ENCODE results near the gene POLR3B.

Gene POLR3B

GRCh38 chr12:106412563-106412962 lies 55.0 kb downstream of the POLR3B start:
- intact Hi-C loops (cut with micrococcal nuclease) = no loop called here
- Mint-ChIP-seq H3K36me3 (ENCODE audit: low read depth) (peaks cover 68% of the 10 kb centered on the region), H3K27me3 (no peaks in the 10 kb centered on the region), H3K4me3 (no peak overlapping the region), H3K4me1 (ENCODE audit: low read depth) (no peaks in the 10 kb centered on the region), H3K27ac (no peak overlapping the region), H3K9me3 (no peaks in the 10 kb centered on the region)

DNA sequence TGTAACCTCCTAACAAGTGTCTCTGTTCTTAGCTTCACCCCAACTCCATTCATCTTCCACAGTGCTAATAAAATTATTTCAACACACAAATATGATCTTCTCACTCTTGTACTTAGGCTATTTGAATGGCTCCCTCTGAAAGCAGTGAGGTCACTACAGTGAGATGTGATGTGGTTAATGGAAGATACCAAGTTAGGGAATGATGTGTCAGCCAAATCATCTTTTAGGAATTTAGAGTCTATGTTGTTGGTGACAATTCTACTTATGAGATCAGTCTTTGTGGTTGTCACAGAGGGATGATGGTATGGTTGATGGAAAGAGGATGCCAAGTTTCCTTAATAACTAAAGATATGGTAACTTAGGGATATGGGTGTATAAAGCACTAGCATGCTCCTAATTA lies 57.6 kb downstream of the POLR3B start:
- H3K27ac Mint-ChIP-seq = no peak overlapping the region

GRCh38 chr12:106416273-106416672 lies 58.7 kb downstream of the POLR3B start:
- Mint-ChIP-seq H3K4me3 (no peak overlapping the region), H3K4me1 (ENCODE audit: low read depth) (no peaks in the 10 kb centered on the region), H3K27me3 (no peaks in the 10 kb centered on the region), H3K9me3 (no peaks in the 10 kb centered on the region), H3K36me3 (ENCODE audit: low read depth) (peaks cover 69% of the 10 kb centered on the region), H3K27ac (no peak overlapping the region)
- intact Hi-C loops (cut with micrococcal nuclease) = no loop called here

More for the DNA sequence above, 57.6 kb downstream of the POLR3B start:
- H3K4me3 Mint-ChIP-seq = no peak overlapping the region
- H3K4me1 Mint-ChIP-seq (ENCODE audit: low read depth) = no peaks in the 10 kb centered on the region
- H3K9me3 Mint-ChIP-seq = no peaks in the 10 kb centered on the region
- H3K36me3 Mint-ChIP-seq (ENCODE audit: low read depth) = peaks cover 76% of the 10 kb centered on the region
- intact Hi-C loops (cut with micrococcal nuclease) = no loop called here
- no peaks in the 10 kb centered on the region for H3K27me3 Mint-ChIP-seq

GRCh38 chr12:106417926-106418910 lies 60.7 kb downstream of the POLR3B start:
- Mint-ChIP-seq H3K4me1 (ENCODE audit: low read depth) (no peaks in the 10 kb centered on the region), H3K36me3 (ENCODE audit: low read depth) (peaks cover 66% of the 10 kb centered on the region), H3K27ac (no peak overlapping the region), H3K27me3 (no peaks in the 10 kb centered on the region), H3K4me3 (no peak overlapping the region), H3K9me3 (no peaks in the 10 kb centered on the region)
- intact Hi-C loops (cut with micrococcal nuclease) = no loop called here

DNA sequence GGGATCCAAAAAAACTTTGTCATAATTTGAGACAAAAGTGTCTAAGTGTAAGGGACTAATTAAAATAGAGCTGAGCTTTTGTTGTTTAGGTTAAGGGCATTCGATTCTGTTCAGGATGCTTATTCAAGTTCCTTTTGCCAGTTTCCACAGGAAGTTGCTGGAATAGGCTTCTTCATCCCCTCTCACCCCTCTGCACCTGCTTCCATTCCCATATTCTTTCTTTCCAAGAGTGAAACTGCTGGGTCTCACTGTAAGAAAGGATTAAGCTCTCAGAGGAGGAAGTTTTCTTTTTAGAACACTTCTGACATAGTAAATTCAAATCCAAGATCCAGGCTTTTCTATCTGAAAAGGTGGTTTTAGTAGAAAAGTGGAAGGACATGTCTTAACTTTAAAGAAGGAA lies 61.4 kb downstream of the POLR3B start:
- H3K27ac Mint-ChIP-seq = no peak overlapping the region
- no peak overlapping the region for H3K4me3 Mint-ChIP-seq
- no peaks in the 10 kb centered on the region for H3K9me3 Mint-ChIP-seq
- no peaks in the 10 kb centered on the region for H3K4me1 Mint-ChIP-seq (ENCODE audit: low read depth)
- H3K27me3 Mint-ChIP-seq = no peaks in the 10 kb centered on the region
- H3K36me3 Mint-ChIP-seq (ENCODE audit: low read depth) = peaks cover 59% of the 10 kb centered on the region
- intact Hi-C loops (cut with micrococcal nuclease) = no loop called here

DNA sequence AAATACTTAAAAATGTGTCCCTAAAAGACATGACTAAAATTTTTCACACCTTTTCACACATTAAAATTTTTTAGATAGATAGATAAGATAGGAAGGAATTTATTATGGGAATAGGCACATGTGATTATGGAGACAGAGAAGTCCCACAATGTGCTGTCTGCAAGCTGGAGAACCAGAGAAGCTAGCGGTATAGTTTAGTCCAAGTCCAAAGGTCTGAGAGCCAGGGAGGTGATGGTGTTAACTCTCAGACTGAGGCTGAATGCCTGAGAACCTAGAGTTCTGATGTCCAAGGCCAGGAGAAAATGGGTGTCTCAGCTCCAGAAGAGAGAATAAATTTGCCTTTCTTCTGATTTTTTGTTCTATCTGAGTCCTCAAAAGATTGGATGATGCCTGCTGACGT lies 65.7 kb downstream of the POLR3B start:
- Mint-ChIP-seq H3K27me3 (no peaks in the 10 kb centered on the region), H3K4me3 (no peak overlapping the region), H3K4me1 (ENCODE audit: low read depth) (no peaks in the 10 kb centered on the region), H3K27ac (no peak overlapping the region), H3K36me3 (ENCODE audit: low read depth) (peaks cover 28% of the 10 kb centered on the region), H3K9me3 (no peaks in the 10 kb centered on the region)
- intact Hi-C loops (cut with micrococcal nuclease) = no loop called here

DNA sequence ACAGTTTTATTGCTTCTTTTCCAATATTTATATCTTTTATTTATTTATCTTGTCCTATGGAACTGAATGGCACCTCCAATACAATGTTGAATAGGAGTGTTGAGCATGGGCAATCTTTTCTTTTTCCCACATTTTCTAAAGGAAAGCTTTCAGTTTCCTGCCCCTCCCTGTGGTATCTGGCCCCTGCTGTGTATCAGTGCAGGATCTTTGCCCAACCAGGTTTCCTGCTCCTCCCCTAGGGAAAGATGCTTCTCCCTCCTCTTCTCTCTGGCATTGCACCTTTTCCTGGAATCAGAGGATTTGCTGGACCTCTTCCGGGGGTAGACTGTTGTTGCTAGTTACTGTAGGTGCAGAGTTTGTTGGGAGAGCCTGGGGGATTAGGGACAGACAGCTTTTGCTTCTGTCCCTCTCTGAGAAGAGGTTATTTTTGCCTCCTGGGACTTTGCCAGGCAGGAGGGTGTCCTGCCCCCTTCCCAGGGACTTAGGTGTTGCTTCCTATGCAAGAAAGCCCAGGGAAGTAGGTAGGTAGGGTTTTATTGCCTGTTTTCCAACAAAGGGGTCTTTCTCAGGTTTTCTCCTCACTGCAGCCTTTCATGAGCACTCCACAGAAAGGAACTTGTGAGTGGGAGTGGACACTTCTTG lies 67.6 kb downstream of the POLR3B start:
- Mint-ChIP-seq H3K27me3 (no peaks in the 10 kb centered on the region), H3K4me3 (no peak overlapping the region), H3K27ac (no peak overlapping the region), H3K9me3 (no peaks in the 10 kb centered on the region), H3K4me1 (ENCODE audit: low read depth) (no peaks in the 10 kb centered on the region), H3K36me3 (ENCODE audit: low read depth) (peaks cover 24% of the 10 kb centered on the region)
- intact Hi-C loops (cut with micrococcal nuclease) = no loop called here

GRCh38 chr12:106427917-106428316 lies 70.4 kb downstream of the POLR3B start:
- no peaks in the 10 kb centered on the region for H3K27me3 Mint-ChIP-seq
- intact Hi-C loops (cut with micrococcal nuclease) = no loop called here
- H3K27ac Mint-ChIP-seq = no peak overlapping the region
- peaks cover 20% of the 10 kb centered on the region for H3K36me3 Mint-ChIP-seq (ENCODE audit: low read depth)
- no peak overlapping the region for H3K4me3 Mint-ChIP-seq
- H3K4me1 Mint-ChIP-seq (ENCODE audit: low read depth) = no peaks in the 10 kb centered on the region
- H3K9me3 Mint-ChIP-seq = no peaks in the 10 kb centered on the region

GRCh38 chr12:106428384-106428783 lies 70.8 kb downstream of the POLR3B start:
- H3K27me3 Mint-ChIP-seq = no peaks in the 10 kb centered on the region
- H3K36me3 Mint-ChIP-seq (ENCODE audit: low read depth) = peaks cover 23% of the 10 kb centered on the region
- no peak overlapping the region for H3K4me3 Mint-ChIP-seq
- H3K27ac Mint-ChIP-seq = no peak overlapping the region
- intact Hi-C loops (cut with micrococcal nuclease) = no loop called here
- H3K4me1 Mint-ChIP-seq (ENCODE audit: low read depth) = no peaks in the 10 kb centered on the region
- no peaks in the 10 kb centered on the region for H3K9me3 Mint-ChIP-seq

DNA sequence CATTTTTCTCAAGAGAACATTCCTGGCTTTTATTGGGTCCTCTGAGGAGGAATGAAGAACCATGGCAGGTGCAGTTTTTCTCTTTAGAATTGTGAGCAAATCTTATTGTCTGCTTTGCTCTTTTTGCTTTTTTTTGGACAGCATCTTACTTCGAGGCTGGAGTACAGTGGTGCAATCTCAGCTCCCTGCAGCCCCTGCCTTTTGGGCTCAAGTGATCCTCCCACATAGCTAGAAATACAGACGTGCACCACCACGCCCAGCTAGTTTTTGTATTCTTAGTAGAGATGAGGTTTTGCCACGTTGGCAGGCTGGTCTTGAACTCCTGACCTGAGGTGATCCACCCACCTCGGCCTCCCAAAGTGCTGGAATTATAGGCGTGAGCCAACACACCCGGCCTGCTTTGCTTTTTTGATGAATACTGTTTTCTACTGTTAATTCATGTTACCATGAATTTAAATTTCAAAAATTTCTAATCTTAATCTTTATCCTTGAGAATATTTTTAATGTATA lies 71.5 kb downstream of the POLR3B start:
- H3K36me3 Mint-ChIP-seq (ENCODE audit: low read depth) = peaks cover 29% of the 10 kb centered on the region

GRCh38 chr12:106429636-106430035 lies 72.1 kb downstream of the POLR3B start:
- Mint-ChIP-seq H3K27ac (no peak overlapping the region), H3K4me1 (ENCODE audit: low read depth) (no peaks in the 10 kb centered on the region), H3K4me3 (no peak overlapping the region), H3K9me3 (no peaks in the 10 kb centered on the region), H3K36me3 (ENCODE audit: low read depth) (peaks cover 34% of the 10 kb centered on the region), H3K27me3 (no peaks in the 10 kb centered on the region)
- intact Hi-C loops (cut with micrococcal nuclease) = no loop called here

More for the DNA sequence above, 71.5 kb downstream of the POLR3B start:
- no peaks in the 10 kb centered on the region for H3K4me1 Mint-ChIP-seq (ENCODE audit: low read depth)
- H3K4me3 Mint-ChIP-seq = no peak overlapping the region
- H3K27me3 Mint-ChIP-seq = no peaks in the 10 kb centered on the region
- no peak overlapping the region for H3K27ac Mint-ChIP-seq
- intact Hi-C loops (cut with micrococcal nuclease) = no loop called here
- no peaks in the 10 kb centered on the region for H3K9me3 Mint-ChIP-seq

DNA sequence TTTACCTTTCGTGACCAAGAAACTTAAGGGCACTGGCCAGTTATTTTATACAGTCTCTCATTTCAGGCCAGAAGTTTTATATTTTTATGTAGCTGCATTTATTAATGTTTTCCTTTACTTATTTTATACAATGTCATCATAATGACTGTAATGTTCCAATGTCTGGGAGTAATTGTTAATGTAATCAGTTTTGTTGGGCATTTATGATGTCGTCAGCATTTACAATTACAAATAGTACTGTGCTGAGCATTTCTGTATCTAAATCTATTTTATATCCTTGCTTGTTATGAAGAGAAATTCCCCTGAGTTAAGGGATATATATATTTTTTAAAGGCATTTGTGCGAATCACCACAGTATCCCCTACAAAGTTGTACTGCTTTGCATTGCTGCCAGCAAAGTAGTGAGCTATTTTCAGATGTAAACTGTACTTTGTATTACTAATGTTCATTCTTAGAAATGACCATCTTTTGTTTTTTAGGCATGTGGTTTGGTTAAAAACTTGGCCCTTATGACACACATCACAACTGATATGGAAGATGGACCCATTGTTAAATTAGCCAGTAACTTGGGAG lies 74.4 kb downstream of the POLR3B start:
- no peak overlapping the region for H3K27ac Mint-ChIP-seq
- no peaks in the 10 kb centered on the region for H3K4me1 Mint-ChIP-seq (ENCODE audit: low read depth)
- no peaks in the 10 kb centered on the region for H3K9me3 Mint-ChIP-seq
- no peaks in the 10 kb centered on the region for H3K27me3 Mint-ChIP-seq
- intact Hi-C loops (cut with micrococcal nuclease) = no loop called here
- peaks cover 53% of the 10 kb centered on the region for H3K36me3 Mint-ChIP-seq (ENCODE audit: low read depth)
- H3K4me3 Mint-ChIP-seq = no peak overlapping the region

GRCh38 chr12:106433055-106433454 lies 75.5 kb downstream of the POLR3B start:
- no peaks in the 10 kb centered on the region for H3K9me3 Mint-ChIP-seq
- no peak overlapping the region for H3K4me3 Mint-ChIP-seq
- intact Hi-C loops (cut with micrococcal nuclease) = no loop called here
- no peak overlapping the region for H3K27ac Mint-ChIP-seq
- no peaks in the 10 kb centered on the region for H3K27me3 Mint-ChIP-seq
- H3K4me1 Mint-ChIP-seq (ENCODE audit: low read depth) = no peaks in the 10 kb centered on the region
- peaks cover 60% of the 10 kb centered on the region for H3K36me3 Mint-ChIP-seq (ENCODE audit: low read depth)

DNA sequence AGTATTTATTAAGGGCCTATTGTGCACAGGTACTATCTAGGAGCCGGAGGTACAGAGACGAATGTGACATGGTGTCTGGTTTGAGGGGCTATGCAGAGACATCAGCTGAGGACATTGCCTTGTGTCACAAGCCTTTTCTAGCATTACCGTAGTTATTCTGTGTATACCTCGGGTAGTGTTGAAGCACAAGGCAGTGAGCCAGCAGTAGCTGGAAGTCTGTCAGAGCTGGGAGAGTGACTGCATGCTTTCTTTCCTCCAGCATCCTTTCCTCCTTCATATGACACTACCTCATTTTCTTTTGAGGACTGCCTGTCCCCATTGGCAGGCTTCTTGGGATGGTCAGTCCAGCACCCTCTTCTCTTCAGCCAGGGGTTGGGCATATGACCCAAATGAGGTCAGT lies 77.0 kb downstream of the POLR3B start:
- intact Hi-C loops (cut with micrococcal nuclease) = no loop called here
- no peak overlapping the region for H3K4me3 Mint-ChIP-seq

More for the DNA sequence above, 77.0 kb downstream of the POLR3B start:
- H3K36me3 Mint-ChIP-seq (ENCODE audit: low read depth) = peaks cover 58% of the 10 kb centered on the region
- H3K9me3 Mint-ChIP-seq = no peaks in the 10 kb centered on the region
- H3K27me3 Mint-ChIP-seq = no peaks in the 10 kb centered on the region
- H3K27ac Mint-ChIP-seq = no peak overlapping the region
- no peaks in the 10 kb centered on the region for H3K4me1 Mint-ChIP-seq (ENCODE audit: low read depth)
